T-cell (primary cell): Measurements from ENCODE around the gene DNAAF5. TPM values are rescaled to one million over a fixed set of nuclear protein-coding genes. Genes with fewer than 3 reads are reported as not detected.
A peak's percentile ranks its signal among the peaks of the same experiment; 100 is the strongest.

Source experiments
- ATAC-seq, 4 experiments: fragments of 200-7000 bp in 3 of 4; fragments of 150-1000 bp in 1 of 4; cut with Tn5 transposase; replicated peaks in 1 of 4; 1 replicate in 3 of 4; 2 replicates in 1 of 4; pipeline ENCODE4 v1.10.0; 2021; ENCODE audit warnings: moderate library complexity in 3 of 4, mild to moderate bottlenecking in 2 of 4, moderate number of reproducible peaks in 1 of 4
- CTCF ChIA-PET, 2 donors: fragments of 300-600 bp; sonication (Branson Sonifier 250); formaldehyde crosslinking; loops; one replicate each; lab custom pipeline; 2022; ENCODE audit warnings: antibody characterized with exemption in 2 of 2; lab: Charles Lee
- POLR2A ChIA-PET, 2 donors: fragments of 300-600 bp; sonication (Branson Sonifier 250); formaldehyde crosslinking; loops; one replicate each; lab custom pipeline; 2022; ENCODE audit warnings: antibody characterized with exemption in 2 of 2; lab: Charles Lee
- DNase-seq, 35 experiments: peaks; one replicate each; pipeline versions ENCODE4 v3.0.0 to v3.0.0-alpha.2; 2013 to 2023
- H3K27ac ChIP-seq: one replicate; pipeline ENCODE4 v1.5.1; 2013; ENCODE audit warnings: low read length
- H3K27me3 ChIP-seq, 2 experiments: replicated peaks in 1 of 2; 1 replicate in 1 of 2; 2 replicates in 1 of 2; pipeline versions ENCODE4 v1.6.1 to v1.7.0; 2013; ENCODE audit warnings: low read length in 1 of 2, mixed read lengths in 1 of 2; ENCODE audit not compliant: control insufficient read depth in 2 of 2, insufficient read depth in 2 of 2; ENCODE audit errors: extremely low read depth in 1 of 2
- H3K36me3 ChIP-seq, 2 donors: 1 replicate in 1 of 2; 2 replicates in 1 of 2; pipeline versions ENCODE4 v1.6.1 to v1.7.0; 2013; ENCODE audit warnings: low read length in 1 of 2; ENCODE audit not compliant: control insufficient read depth in 2 of 2, insufficient read depth in 1 of 2; ENCODE audit errors: extremely low read depth in 1 of 2
- H3K4me1 ChIP-seq, 2 experiments: 1 replicate in 1 of 2; 2 replicates in 1 of 2; pipeline versions ENCODE4 v1.6.1 to v1.7.0; 2013; ENCODE audit warnings: low read length in 2 of 2, mixed read lengths in 1 of 2; ENCODE audit not compliant: insufficient read depth in 2 of 2, control insufficient read depth in 1 of 2; ENCODE audit errors: extremely low read depth in 1 of 2
- H3K4me3 ChIP-seq, 2 donors: 1 replicate in 1 of 2; 2 replicates in 1 of 2; pipeline versions ENCODE4 v1.5.1 to v1.7.0; 2013; ENCODE audit warnings: mild to moderate bottlenecking in 2 of 2, low read length in 1 of 2, moderate library complexity in 1 of 2; ENCODE audit not compliant: control insufficient read depth in 1 of 2; ENCODE audit errors: extremely low read depth in 1 of 2
- H3K9me3 ChIP-seq: 2 replicates; pipeline ENCODE4 v1.7.0; 2013
- H3K27ac Mint-ChIP-seq, 2 donors: one replicate each; pipeline ENCODE4 v1.8.0; 2020 to 2021; ENCODE audit warnings: mild to moderate bottlenecking in 2 of 2, mixed read lengths in 2 of 2
- H3K27me3 Mint-ChIP-seq, 2 donors: one replicate each; pipeline ENCODE4 v1.8.0; 2021 to 2022; ENCODE audit warnings: mixed read lengths in 2 of 2
- H3K36me3 Mint-ChIP-seq: one replicate; pipeline ENCODE4 v1.8.0; 2021; ENCODE audit warnings: mixed read lengths
- H3K4me1 Mint-ChIP-seq, 3 donors: one replicate each; pipeline ENCODE4 v1.8.0; 2020 to 2022; ENCODE audit warnings: mixed read lengths in 3 of 3, mild to moderate bottlenecking in 1 of 3
- H3K4me3 Mint-ChIP-seq, 3 donors: one replicate each; pipeline ENCODE4 v1.8.0; 2020 to 2022; ENCODE audit warnings: mild to moderate bottlenecking in 3 of 3, mixed read lengths in 3 of 3, moderate library complexity in 3 of 3
- H3K9me3 Mint-ChIP-seq, 3 donors: one replicate each; pipeline ENCODE4 v1.8.0; 2020 to 2022; ENCODE audit warnings: mixed read lengths in 3 of 3
- WGBS: methylation state at CpG from one replicate; pipeline ENCODE4 v1.1.5; 2013; ENCODE audit warnings: missing lambda C conversion rate; ENCODE audit not compliant: insufficient coverage; 5-methylcytosine and 5-hydroxymethylcytosine counted together
- total RNA-seq, 35 experiments: library from RNA in 6 of 35; stranded (reverse) in 6 of 35; fragments of 120-200 nt in 1 of 35; gene quantifications; one replicate each; pipeline versions ENCODE4 v1.2.1 to v1.2.4 and lab custom pipeline; 2013 to 2026

DNAAF5 gene
- total RNA-seq, 5 donors from 2014 or later (not counting 1 experiment from before 2014, with no cell fraction given), result 12.8 to 21.4 (median 17.1) TPM

DNA sequence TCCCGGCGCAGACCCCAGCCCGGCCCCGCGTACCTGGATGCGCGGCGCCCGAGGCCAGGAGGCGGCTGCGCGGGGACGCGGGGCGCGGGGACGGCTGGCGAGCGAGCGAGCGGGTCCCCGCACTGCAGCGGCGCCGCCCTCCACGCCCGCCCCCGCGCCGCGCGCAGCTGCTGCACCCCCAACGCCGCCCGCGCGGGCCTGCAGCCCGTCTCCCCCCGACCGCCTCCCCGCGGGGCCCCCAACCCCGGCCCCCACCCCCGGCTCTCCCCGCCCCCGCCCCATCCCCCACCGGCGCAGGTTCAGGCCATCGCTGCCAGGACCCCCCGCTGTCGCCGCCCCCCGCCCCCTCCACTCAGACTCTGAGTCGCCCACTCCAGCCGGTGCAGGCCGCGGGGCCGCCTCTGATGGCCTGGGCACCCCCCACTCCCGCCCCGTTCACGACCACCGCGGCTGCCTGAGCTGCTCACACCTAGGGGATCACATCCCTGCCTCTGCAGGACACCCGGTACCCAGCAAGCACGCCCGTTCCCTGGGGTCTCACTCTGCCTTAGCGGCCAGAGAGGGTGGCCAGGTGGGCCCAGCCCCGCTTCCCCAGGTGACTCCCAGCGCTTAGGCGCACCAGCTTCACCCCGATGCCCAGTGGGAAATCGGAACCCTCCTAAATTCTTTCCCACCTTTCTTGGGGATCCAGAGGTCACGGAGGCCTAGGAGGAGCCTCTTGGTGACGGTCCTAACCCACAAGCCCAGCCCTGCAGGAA is 13.9 kb upstream of the DNAAF5 start:
- Mint-ChIP-seq H3K27ac (peak overlapping the region; percentile 22 to 23), H3K4me3 (peak overlapping the region; percentile 64 to 81 (median 64)), H3K9me3 (no peaks in the 10 kb centered on the region), H3K4me1 (peaks cover 12 to 16% (median 15%) of the 10 kb centered on the region in 3 donors), H3K27me3 (peaks cover 0 to 6% of the 10 kb centered on the region in 2 donors), H3K36me3 (peaks cover 3% of the 10 kb centered on the region)
- Histone ChIP-seq H3K27me3 (peaks cover 0 to 15% of the 10 kb centered on the region in 2 experiments), H3K9me3 (no peaks in the 10 kb centered on the region), H3K4me1 (peaks cover 0 to 15% of the 10 kb centered on the region in 2 experiments), H3K36me3 (no peaks in the 10 kb centered on the region), H3K4me3 (peak overlapping the region in 1 of 2 donors; percentile 17), H3K27ac (no peak overlapping the region)
- ChIA-PET POLR2A (interaction anchor here in 1 of 2 donors (0.6 kb wide), 1 partner anchor 745 kb away, joined by 3 read pairs; no protein-coding TSS in a partner anchor), CTCF (no interaction called here)
- DNase-seq (peak in 10 of 35 experiments; percentile 12 to 46 (median 24)), ATAC-seq (peak; percentile 80 to 82 (median 80))
- WGBS, result 24% methylated on average over 40 of the region's 74 CpGs

GRCh38 chr7:713139-713457 is 13.4 kb upstream of the DNAAF5 start:
- Mint-ChIP-seq H3K36me3 (peaks cover 3% of the 10 kb centered on the region), H3K27ac (peak overlapping the region; percentile 25 to 32), H3K9me3 (no peaks in the 10 kb centered on the region), H3K27me3 (peaks cover 0 to 6% of the 10 kb centered on the region in 2 donors), H3K4me1 (peaks cover 12 to 16% (median 15%) of the 10 kb centered on the region in 3 donors), H3K4me3 (peak overlapping the region; percentile 64 to 81 (median 69))
- no peak for DNase-seq
- H3K36me3 ChIP-seq, result no peaks in the 10 kb centered on the region
- H3K27ac ChIP-seq, result no peak overlapping the region
- no peaks in the 10 kb centered on the region for H3K9me3 ChIP-seq
- 88% methylated on average over 4 of the region's 9 CpGs for WGBS
- ChIA-PET POLR2A (interaction anchor here in 1 of 2 donors (0.6 kb wide), 1 partner anchor 744 kb away, joined by 3 read pairs; no protein-coding TSS in a partner anchor), CTCF (no interaction called here)
- ATAC-seq, result peak in 1 of 4 experiments; percentile 14
- no peak overlapping the region for H3K4me3 ChIP-seq
- H3K27me3 ChIP-seq, result peaks cover 0 to 15% of the 10 kb centered on the region in 2 experiments
- peaks cover 0 to 15% of the 10 kb centered on the region in 2 experiments for H3K4me1 ChIP-seq

- Histone ChIP-seq H3K4me1 (peaks cover 0 to 15% of the 10 kb centered on the region in 2 experiments), H3K36me3 (no peaks in the 10 kb centered on the region), H3K9me3 (no peaks in the 10 kb centered on the region), H3K27me3 (peaks cover 0 to 15% of the 10 kb centered on the region in 2 experiments), H3K27ac (no peak overlapping the region), H3K4me3 (no peak overlapping the region)
- WGBS, result 88% methylated on average over 11 of the region's 16 CpGs
- POLR2A ChIA-PET, result no interaction called here
- peaks cover 0 to 6% of the 10 kb centered on the region in 2 donors for H3K27me3 Mint-ChIP-seq
- H3K36me3 Mint-ChIP-seq, result peaks cover 3% of the 10 kb centered on the region
- no peaks in the 10 kb centered on the region for H3K9me3 Mint-ChIP-seq
- DNase-seq (no peak), ATAC-seq (no peak)
- peak overlapping the region; percentile 25 to 32 for H3K27ac Mint-ChIP-seq
- peaks cover 12 to 16% (median 15%) of the 10 kb centered on the region in 3 donors for H3K4me1 Mint-ChIP-seq
- CTCF ChIA-PET, result no interaction called here
- H3K4me3 Mint-ChIP-seq, result peak overlapping the region; percentile 32 to 81 (median 69)
Observed at GRCh38 chr7:713488-714230, 12.8 kb upstream of the DNAAF5 start.

GRCh38 chr7:714251-714671 is 12.2 kb upstream of the DNAAF5 start:
- peak overlapping the region; percentile 21 to 35 for H3K27ac Mint-ChIP-seq
- ChIA-PET POLR2A (no interaction called here), CTCF (no interaction called here)
- Histone ChIP-seq H3K9me3 (no peaks in the 10 kb centered on the region), H3K27me3 (peaks cover 0 to 15% of the 10 kb centered on the region in 2 experiments), H3K27ac (no peak overlapping the region), H3K36me3 (no peaks in the 10 kb centered on the region), H3K4me3 (no peak overlapping the region), H3K4me1 (peaks cover 0 to 15% of the 10 kb centered on the region in 2 experiments)
- no peaks in the 10 kb centered on the region for H3K9me3 Mint-ChIP-seq
- peaks cover 0 to 6% of the 10 kb centered on the region in 2 donors for H3K27me3 Mint-ChIP-seq
- peaks cover 12 to 16% (median 15%) of the 10 kb centered on the region in 3 donors for H3K4me1 Mint-ChIP-seq
- peaks cover 3% of the 10 kb centered on the region for H3K36me3 Mint-ChIP-seq
- 95% methylated on average over 10 of the region's 13 CpGs for WGBS
- H3K4me3 Mint-ChIP-seq, result peak overlapping the region; percentile 26 to 81 (median 32)
- DNase-seq (no peak), ATAC-seq (no peak)

GRCh38 chr7:716222-716621 is 10.3 kb upstream of the DNAAF5 start:
- Mint-ChIP-seq H3K27ac (peak overlapping the region in 1 of 2 donors; percentile 48), H3K36me3 (peaks cover 7% of the 10 kb centered on the region), H3K4me3 (no peak overlapping the region), H3K4me1 (peaks cover 7 to 16% (median 12%) of the 10 kb centered on the region in 3 donors), H3K9me3 (peaks cover 0 to 4% (median 0%) of the 10 kb centered on the region in 3 donors), H3K27me3 (peaks cover 0 to 6% of the 10 kb centered on the region in 2 donors)
- Histone ChIP-seq H3K27me3 (peaks cover 0 to 13% of the 10 kb centered on the region in 2 experiments), H3K9me3 (no peaks in the 10 kb centered on the region), H3K36me3 (no peaks in the 10 kb centered on the region), H3K4me3 (no peak overlapping the region), H3K27ac (no peak overlapping the region), H3K4me1 (peaks cover 0 to 12% of the 10 kb centered on the region in 2 experiments)
- POLR2A ChIA-PET, result no interaction called here
- CTCF ChIA-PET, result no interaction called here
- ATAC-seq, result no peak
- WGBS, result 84% methylated on average over 10 of the region's 10 CpGs
- DNase-seq, result no peak

DNA sequence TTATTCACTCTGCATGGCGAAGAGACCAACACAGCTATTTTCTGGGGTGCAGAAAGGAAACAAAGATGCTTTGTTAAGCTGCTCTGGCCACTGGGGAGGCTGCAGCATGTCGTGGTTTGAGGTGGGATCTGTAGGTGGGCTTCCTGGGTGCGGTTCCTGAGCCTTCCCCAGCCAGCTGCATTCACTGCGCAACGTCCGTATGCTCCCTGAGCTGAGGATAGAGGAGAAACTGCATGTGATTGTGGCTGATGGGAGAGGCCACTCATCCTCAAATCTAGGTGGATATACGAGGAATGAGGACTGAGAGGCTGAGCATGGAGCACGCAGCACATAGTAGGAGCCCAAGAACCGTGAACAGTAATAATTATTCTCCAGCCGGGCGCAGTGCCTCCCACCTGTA is 9.9 kb upstream of the DNAAF5 start:
- H3K27me3 ChIP-seq, result peaks cover 0 to 12% of the 10 kb centered on the region in 2 experiments
- Mint-ChIP-seq H3K9me3 (peaks cover under 1 to 4% (median under 1%) of the 10 kb centered on the region in 3 donors), H3K36me3 (peaks cover 8% of the 10 kb centered on the region), H3K4me1 (peaks cover 4 to 16% (median 9%) of the 10 kb centered on the region in 3 donors), H3K4me3 (no peak overlapping the region), H3K27me3 (peaks cover 0 to 6% of the 10 kb centered on the region in 2 donors), H3K27ac (peak overlapping the region in 1 of 2 donors; percentile 12)
- H3K36me3 ChIP-seq, result no peaks in the 10 kb centered on the region
- DNase-seq (peak in 1 of 35 experiments; percentile 4), ATAC-seq (no peak)
- 82% methylated on average over 10 of the region's 11 CpGs for WGBS
- H3K27ac ChIP-seq, result no peak overlapping the region
- POLR2A ChIA-PET, result no interaction called here
- H3K9me3 ChIP-seq, result no peaks in the 10 kb centered on the region
- peaks cover 0 to 8% of the 10 kb centered on the region in 2 experiments for H3K4me1 ChIP-seq
- CTCF ChIA-PET, result no interaction called here
- no peak overlapping the region for H3K4me3 ChIP-seq
